DOHH2 (cell line): ENCODE results near the gene RIN3.

Source experiments
- CTCF ChIP-seq: fragments of 200-600 bp; sonication (generic); IDR thresholded peaks from one replicate; pipeline ENCODE4 v1.5.1; 2014; ENCODE audit warnings: antibody characterized with exemption, mild to moderate bottlenecking, low read depth, low read length; ENCODE audit not compliant: poor library complexity, severe bottlenecking
- EZH2phosphoT487 ChIP-seq: fragments of 200-600 bp; sonication (generic); IDR thresholded peaks from 2 replicates; pipeline ENCODE4 v1.6.1; 2017; ENCODE audit warnings: borderline replicate concordance, mild to moderate bottlenecking, antibody characterized with exemption, low read length, moderate library complexity, mixed read lengths

- no peak for TF ChIP-seq CTCF
- TF ChIP-seq EZH2phosphoT487: no peak
These were observed 87.6 kb downstream of the RIN3 start for GRCh38 chr14:92601131-92601710.
